ACHN (cell line): ENCODE data around the gene EYS.
"Not testable (repeated sequence)": the region's sequence is repeated elsewhere in the genome, so short reads cannot be mapped to it uniquely, and the experiment has no call there.

Experiments used
- DNase-seq: peaks from one replicate; pipeline ENCODE4 v3.0.0-alpha.2; 2015
- in situ Hi-C: cut with HindIII; loops from 2 replicates; pipeline ENCODE4 v1.10.0; 2017; ENCODE audit warnings: low sequenced_read_pairs, low pct_ligation_motif_present, low pct_unique_long_range_greater_than_20kb

EYS gene

DNA sequence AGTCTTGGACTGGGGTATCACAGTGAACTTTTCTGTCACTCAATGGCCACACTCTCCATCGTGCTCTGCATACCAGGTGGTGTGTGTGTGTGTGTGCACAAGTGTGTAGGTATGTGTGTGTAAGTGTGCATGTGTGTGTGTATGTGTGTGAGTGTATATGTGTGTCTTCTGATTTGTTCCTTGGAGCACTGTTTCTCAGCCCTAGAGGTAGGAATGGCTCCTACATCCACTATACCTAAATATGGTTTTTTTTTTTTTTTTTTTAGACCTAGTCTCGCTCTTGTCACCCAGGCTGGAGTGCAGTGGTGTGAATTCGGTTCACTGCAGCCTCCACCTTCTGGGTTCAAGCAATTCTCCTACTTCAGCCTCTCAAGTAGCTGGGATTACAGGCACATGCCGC lies 1834.8 kb downstream of the EYS start:
- in situ Hi-C loops, result no loop called here

DNA sequence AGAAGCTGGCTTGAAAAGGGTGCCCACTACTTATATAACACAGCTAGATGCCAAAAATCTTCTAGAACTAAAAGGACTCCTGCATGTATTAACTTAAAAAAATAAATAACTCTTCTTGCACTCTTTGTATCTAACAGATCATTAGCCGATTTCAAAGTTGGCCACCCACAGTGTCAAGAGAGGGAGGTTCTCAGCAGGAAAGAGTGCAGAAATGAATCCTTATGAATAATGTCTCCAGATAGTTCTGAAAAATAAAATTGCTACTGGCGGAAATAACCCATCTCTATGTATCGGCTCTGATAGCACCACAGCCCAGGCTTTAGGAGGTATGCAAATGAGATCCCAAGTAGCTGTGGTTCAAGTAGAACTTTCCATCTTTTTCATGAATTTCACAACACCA lies 1838.7 kb downstream of the EYS start:
- DNase-seq, result no peak
- in situ Hi-C loops, result no loop called here

More for the DNA sequence above, 1834.8 kb downstream of the EYS start:
- DNase-seq, result no peak

DNA sequence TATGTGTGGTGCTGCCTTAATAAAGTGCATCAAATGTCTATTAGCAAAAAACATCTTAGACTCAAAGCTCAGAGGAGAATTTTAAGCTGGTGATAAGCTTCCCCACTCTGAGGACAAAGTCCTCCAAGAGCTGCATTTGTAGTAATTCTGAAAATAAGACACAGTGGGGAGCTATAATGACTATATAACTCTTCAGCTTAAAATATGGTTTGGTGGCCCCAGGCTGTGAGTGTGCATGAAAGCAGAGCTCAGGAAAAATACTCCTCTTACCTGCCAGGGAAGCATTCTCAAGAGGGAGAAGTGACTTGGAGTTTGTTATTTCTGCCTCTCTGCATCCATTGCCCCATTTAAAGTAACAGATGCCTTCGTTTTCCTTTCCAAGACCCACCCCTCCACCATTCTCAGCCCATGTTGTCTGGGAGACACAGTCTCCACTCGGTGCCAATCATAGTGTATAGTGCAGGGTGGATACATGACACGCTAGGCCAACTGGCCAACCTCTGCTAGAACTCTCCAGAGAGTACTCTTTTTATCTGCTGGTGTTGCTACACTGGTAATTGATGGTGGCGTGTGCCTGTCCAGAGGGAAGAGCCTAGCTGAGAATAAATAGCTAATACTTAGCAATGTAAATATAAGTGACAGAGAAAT lies 1842.2 kb downstream of the EYS start:
- in situ Hi-C loops, result no loop called here
- no peak for DNase-seq

DNA sequence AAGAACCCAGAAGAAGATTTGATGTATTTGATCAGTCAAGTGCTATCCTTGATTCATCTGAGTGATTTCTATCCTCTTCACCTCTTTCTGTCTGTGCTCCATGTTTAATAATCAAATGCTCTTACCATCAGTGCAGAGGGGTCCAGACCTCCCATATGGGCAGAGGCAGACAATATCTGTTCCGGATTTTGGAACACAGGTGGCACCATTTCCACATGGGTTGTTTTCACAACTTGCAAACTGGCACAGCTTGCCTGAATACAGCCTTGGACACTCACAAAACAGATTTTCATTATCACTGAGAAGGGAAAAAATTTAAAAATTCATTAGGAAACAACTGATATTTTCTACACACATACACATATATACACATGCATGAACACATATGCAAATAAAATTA lies 1843.0 kb downstream of the EYS start:
- no peak for DNase-seq
- in situ Hi-C loops, result no loop called here

DNA sequence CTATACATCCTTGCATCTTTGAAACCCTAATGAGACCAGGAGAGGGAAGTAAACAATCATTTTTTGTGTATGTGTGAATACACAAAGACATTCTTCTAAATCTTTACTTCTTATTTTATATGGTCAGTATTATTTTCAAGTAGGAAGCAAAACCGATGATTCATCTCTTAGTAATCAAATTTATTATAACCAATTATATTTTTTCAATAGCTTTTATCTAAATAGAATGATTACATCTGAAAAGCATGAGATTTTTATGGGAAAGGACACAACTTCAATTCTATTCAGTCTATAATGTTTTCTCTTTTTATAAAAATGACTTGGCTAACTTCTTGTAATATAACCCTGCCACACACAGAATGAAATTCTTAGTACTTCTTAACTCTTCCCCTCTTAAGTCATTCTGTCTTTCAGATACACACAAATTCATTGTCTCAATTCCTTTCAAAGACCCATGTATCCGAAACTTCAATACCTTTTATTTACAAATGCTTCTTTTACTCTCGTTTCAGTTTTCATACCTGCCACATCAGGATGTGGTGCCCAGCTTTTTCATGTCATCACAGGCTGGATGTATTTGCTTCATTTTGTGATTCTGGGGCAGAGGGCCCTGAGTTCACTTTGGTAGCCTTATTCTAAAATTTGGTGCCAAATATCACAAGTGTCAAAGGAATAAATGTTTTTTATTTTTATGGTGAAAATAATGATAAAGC lies 1844.4 kb downstream of the EYS start:
- in situ Hi-C loops, result no loop called here
- no peak for DNase-seq

DNA sequence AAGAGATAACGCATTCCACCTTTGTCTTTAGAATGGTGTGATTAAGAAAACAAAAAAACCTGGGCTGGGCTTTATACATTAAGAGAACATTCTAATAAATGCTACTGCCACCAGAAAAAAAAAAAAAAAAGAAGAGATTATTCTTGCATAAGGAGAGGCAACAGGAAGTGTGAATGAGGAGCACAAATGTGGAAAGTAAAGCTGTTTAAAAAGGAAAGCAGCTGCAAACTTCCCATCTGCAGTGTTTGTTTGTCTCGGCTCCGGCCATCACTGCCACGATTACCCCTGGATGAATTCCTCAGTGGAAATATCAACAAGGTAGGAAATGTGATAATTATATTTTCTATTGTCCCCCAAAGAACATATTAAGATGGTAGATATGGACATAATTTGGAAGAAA lies 1847.5 kb downstream of the EYS start:
- in situ Hi-C loops, result no loop called here
- DNase-seq, result no peak

DNA sequence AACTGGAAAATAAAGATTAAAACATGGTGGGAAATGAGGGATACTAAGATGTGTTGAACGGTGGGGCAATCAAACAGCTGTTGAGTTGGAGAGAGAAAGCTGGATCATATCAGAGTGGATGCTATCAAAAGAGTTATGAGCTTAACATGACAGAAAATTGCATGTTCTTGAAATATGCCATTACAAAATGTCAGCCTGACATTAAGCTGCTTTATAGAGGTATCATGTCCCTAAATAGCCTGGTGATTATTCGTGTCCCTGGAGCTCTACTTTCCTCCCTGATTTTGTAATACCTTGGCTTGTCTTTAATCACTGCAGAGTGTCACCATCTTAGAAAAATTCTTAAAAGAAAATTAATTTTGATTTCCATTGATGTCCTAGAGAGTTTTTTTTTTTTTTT lies 1848.3 kb downstream of the EYS start:
- no peak for DNase-seq
- in situ Hi-C loops, result no loop called here

DNA sequence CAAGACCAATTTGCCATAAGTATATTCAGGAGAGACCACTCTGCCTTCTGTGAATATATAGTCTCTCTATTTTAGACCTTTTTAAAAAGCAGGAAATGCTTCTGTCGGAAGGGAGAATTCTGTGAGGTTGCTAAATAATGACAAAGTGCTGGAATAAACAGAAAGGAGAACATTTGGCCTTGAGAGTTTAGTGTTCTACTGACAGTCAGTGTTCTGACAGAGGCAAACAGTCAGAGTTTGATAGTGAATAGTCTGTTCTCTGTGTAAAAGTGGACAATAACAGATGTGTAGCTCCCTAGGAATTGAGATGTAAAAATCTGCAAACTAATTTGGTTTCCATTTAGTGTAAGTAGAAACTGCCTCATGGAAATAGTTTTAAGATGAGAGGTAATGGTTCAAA lies 1850.8 kb downstream of the EYS start:
- DNase-seq, result no peak
- in situ Hi-C loops, result no loop called here

DNA sequence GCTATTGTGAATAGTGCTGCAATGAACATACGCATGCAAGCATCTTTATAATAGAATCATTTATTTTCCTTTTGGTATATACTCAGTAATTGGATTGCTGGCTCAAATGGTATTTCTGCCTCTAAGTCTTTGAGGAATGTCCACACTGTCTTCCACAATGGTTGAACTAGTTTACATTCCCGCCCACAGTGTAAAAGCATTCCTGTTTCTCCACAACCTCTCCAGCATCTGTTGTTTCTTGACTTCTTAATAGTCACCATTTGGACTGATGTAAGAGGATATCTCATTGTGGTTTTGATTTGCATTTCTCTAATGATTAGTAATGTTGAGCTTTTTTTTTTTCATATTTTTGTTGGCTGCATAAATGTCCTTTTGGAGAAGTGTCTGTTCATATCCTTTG lies 1862.7 kb downstream of the EYS start:
- DNase-seq, result no peak
- in situ Hi-C loops, result no loop called here

DNA sequence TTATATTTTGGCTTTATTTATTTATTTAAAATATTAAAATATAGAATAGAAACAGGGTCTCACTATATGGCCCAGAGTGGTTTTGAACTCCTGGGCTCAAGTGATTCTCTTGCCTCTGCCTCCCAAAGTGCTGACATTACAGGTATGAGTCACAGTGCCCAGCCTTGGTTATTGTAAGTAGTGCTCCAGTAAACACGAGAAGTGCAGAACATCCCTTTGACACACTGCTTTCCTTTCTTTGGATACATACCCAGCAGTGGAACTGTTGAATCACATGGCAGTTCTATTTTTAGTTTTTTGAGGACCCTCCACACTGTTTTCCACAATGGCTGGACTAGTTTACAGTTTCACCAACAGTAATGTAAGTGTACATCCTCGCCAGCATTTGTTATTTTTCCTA lies 1867.5 kb downstream of the EYS start:
- DNase-seq, result no peak
- in situ Hi-C loops, result no loop called here

DNA sequence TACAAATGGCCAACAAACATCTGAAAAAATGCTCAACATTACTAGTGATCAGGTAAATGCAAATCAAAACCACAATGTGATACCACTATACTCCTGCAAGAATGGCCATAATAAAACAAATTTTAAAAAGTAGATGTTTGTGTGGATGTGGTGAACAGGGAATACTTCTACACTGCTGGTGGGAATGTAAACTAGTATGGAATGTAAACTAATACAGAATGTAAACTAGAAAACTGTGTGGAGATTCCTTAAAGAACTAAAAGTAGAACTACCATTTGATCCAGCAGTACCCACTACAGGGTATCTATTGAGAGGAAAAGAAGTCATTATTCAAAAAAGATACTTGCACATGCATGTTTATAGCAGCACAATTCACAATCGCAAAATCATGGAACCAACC lies 1878.3 kb downstream of the EYS start:
- in situ Hi-C loops, DNase-seq: not testable (repeated sequence)

DNA sequence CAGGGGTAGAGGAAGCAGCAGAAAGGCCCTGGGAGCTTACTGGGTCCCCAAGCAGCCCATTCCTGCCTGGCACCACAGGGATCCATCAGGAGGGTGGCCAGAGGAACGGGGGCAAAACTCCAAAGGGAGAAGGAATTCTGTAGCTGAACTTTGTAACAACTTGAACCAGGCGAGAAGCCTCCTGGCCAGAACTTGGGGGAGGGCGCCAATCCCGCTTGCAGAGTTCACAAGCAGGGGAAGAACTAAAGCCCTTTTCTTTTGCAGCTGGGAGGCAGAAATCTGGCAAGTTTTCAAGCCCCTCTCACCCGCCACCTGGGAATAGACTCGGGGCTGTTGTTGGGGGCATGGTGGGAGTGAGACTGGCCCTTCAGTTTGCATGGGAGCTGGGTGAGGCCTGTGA lies 1882.3 kb downstream of the EYS start:
- in situ Hi-C loops, result no loop called here
- no peak for DNase-seq

DNA sequence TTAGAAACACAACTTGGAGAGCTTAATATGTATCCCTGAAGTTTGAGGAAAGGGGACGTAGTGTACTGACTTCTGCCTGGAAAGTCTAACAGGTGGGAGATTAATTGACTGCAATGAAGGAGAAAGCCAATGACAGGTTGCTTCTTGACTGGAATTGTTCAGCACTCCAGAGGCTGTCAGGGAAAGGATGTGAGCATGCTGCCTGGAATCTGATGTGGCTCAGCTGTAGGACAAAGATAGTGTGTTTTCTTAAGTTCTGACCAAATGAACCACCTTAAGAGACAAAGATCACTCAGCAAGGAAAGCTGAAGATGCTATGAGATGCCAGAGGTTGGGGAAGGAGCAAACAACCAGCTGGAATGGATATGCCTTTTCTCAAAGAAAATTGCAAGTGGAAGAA lies 1885.6 kb downstream of the EYS start:
- no peak for DNase-seq
- in situ Hi-C loops, result no loop called here

DNA sequence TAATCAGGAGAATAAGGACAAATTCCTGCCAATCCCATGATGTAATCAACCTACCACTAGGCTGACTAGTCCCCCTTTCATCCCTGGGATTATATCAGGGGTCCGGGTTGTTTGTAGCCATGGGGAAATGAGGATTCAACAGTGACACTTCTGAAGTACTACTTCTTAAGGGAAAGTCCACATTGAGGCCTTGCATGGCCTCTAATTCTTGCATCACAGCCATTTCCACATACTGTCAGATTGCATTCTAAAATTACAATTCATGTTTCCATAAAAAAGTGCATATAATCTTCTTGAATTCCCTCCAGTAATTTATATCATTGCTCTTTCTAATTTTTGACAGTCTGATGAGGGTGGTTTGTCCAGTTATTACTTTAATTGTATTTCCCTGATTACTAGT lies 1887.2 kb downstream of the EYS start:
- no peak for DNase-seq

DNA sequence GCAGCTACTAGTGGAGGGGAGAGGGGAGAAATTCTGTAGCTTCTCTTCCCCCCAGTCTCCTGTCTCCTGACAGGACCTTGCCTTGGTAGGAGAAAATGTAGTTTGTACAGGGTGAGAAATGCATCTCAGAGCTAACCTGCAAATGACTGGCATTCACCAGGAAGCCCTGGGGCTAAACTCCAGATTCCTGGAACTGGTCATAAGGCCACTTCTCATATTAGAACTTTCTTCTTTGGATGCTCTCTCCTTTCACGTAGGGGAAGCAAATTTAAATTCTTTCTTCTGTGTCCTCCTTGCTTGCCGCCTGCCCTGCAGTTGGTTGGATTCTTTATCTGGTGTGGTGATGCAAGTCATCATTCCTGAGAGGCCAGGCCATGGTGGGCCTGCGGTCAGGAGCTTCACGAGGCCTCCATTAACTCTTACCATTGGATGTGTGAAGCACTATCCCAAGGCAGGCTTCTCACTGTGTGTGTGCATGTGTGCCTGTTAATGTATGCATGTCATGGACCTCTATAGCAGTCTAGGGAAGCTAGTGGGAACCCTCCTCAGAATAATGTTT lies 1889.5 kb downstream of the EYS start:
- in situ Hi-C loops, result no loop called here

More for the DNA sequence above, 1887.2 kb downstream of the EYS start:
- in situ Hi-C loops, result no loop called here

DNA sequence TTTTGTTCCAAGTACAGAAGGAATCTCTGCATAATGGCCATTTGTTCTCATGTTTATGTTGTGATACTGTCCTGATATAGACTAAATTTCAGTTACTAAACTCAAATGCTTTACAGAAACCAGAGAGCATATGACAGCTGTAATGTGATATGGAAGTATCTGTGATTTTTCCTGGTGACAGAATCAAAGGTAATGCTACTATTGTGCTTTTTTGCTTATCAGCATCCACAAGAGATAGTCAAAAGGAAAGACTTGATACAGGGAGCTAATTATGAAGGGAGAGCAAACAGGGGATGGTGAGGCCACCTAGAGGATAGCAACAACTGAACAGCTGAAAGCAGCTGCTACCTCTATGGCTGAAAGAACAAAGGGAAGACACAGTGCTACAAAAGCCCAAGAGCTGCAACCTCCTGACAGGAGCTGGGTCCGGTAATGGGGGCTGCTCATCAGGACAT lies 1890.0 kb downstream of the EYS start:
- no peak for DNase-seq
- in situ Hi-C loops, result no loop called here

More for the DNA sequence above, 1889.5 kb downstream of the EYS start:
- DNase-seq, result no peak

DNA sequence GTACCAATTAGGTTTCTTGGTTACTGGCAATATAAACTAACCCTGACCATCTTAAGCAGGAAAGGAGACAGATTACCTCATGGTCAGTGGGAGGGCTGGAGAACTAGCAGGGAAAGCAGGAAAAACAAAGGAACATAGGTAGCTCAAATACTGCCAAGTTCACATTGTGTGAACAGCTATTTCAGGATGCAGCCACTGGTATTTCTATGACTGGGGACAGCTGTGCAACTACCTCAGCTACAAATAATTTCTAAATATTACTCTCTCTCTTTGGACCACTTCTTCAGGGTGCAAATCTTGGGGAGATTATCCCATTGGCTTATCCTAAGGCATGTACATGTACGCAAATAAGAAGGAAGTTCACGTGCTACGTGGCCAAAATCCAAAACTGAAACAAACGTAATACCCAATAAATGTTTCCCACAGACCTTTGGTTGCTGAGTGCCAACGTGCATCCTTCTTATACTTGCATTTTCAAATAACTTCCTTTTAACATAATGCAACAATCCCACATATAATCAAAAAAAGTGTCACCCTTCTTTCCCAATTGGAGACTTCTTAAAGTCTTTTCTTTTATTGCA lies 1890.5 kb downstream of the EYS start:
- in situ Hi-C loops, result no loop called here

DNA sequence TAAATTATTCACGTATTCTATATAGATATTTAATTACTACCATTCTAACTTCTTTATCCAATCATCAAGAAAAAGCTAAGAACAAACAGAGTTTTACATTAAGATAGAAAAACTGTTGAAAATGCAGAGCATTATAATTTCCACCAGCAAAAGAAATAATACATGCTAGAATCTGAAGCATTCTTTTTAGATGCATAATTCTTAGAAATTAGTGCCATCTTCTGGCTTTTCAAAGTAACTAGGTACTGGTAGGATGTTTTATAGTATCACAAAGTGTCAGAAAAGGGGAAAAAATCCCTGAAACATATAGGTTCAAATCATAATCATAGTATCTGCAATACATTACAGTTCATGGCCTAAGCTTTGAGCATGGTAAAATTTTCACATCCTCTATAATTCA lies 1892.6 kb downstream of the EYS start:
- in situ Hi-C loops, result no loop called here
- no peak for DNase-seq

More for the DNA sequence above, 1890.5 kb downstream of the EYS start:
- no peak for DNase-seq

DNA sequence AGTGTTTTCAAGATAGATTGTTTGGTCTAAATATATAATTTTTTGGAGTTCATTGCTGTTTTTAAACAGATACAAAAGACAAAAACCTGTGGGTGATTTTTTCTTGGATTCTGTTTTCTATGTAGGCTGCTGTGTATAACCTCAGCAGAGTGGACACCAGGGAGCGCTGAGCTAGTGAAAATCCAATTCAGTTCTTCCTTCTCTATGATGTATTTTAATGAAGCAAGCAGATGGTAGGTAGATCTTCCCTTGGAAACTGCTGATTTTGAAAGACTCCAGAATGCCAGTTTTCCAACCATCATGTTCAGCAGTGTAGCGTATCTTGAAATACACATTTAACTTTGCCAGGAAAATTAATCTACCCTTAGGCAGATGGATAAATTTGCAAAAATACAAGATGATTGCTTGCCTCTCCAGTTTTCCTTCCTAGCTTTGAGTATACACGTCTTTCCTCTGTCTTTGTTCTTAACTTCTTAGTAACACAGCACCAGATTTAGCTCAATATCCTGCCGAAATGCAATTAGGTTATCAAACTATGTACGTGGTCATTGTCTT lies 1893.4 kb downstream of the EYS start:
- in situ Hi-C loops, result no loop called here
- no peak for DNase-seq
